AG10803 (cell line): ENCODE results near the gene CARD9.

Source experiments
- DNase-seq: peaks from one replicate; pipeline ENCODE4 v3.0.0; 2010; ENCODE audit warnings: low read depth
- H3K4me3 ChIP-seq: 2 replicates; pipeline ENCODE4 v1.5.1; 2011; ENCODE audit warnings: mild to moderate bottlenecking, low read length, control low read depth
- CTCF ChIP-seq: conservative IDR thresholded peaks from 2 replicates; pipeline ENCODE4 v1.5.1; 2011; ENCODE audit warnings: mild to moderate bottlenecking, low read length, control low read depth, inconsistent platforms

Gene CARD9

GRCh38 chr9:136405481-136405880 is 32.0 kb upstream of the CARD9 start:
- DNase-seq: no peak
- no peak overlapping the region for H3K4me3 ChIP-seq
- no peak for TF ChIP-seq CTCF

GRCh38 chr9:136404801-136405136 is 31.3 kb upstream of the CARD9 start:
- no peak overlapping the region for H3K4me3 ChIP-seq
- no peak for TF ChIP-seq CTCF
- DNase-seq: no peak

- no peak overlapping the region for H3K4me3 ChIP-seq
- no peak for TF ChIP-seq CTCF
- no peak for DNase-seq
Observed at GRCh38 chr9:136403915-136404800, 30.7 kb upstream of the CARD9 start.

GRCh38 chr9:136403538-136403914 is 30.1 kb upstream of the CARD9 start:
- no peak for DNase-seq
- no peak overlapping the region for H3K4me3 ChIP-seq
- no peak for TF ChIP-seq CTCF

- no peak for DNase-seq
- no peak for TF ChIP-seq CTCF
- H3K4me3 ChIP-seq: no peak overlapping the region
Observed at GRCh38 chr9:136402067-136402466, 28.6 kb upstream of the CARD9 start.

GRCh38 chr9:136401173-136401922 is 27.9 kb upstream of the CARD9 start:
- H3K4me3 ChIP-seq: no peak overlapping the region
- no peak for DNase-seq
- TF ChIP-seq CTCF: no peak
